Measurements from ENCODE around the gene CEACAM19.

- TF ChIP-seq CTCF (conservative IDR thresholded peaks at IDR 0.05; ENCODE audit: low read depth, low read length), result no peak
- no peak for TF ChIP-seq MAFK (IDR thresholded peaks at IDR 0.05; ENCODE audit: low read depth, low read length)
- no peak for TF ChIP-seq RFX5 (IDR thresholded peaks at IDR 0.05; ENCODE audit: low read depth, low read length)
- no peak for TF ChIP-seq RCOR1 (IDR thresholded peaks at IDR 0.05; ENCODE audit: insufficient replicate concordance, low read length)
- no peak for TF ChIP-seq CHD1 (IDR thresholded peaks at IDR 0.05; ENCODE audit: low read depth, low read length)
- TF ChIP-seq USF2 (IDR thresholded peaks at IDR 0.05; ENCODE audit: low read depth, low read length), result no peak
- no peak for TF ChIP-seq MAZ (IDR thresholded peaks at IDR 0.05; ENCODE audit: borderline replicate concordance, low read depth, low read length)
- no peak for TF ChIP-seq POLR2A (IDR thresholded peaks at IDR 0.05; ENCODE audit: low read depth, low read length)
- TF ChIP-seq SMC3 (IDR thresholded peaks at IDR 0.05; ENCODE audit: low read depth, low read length), result no peak
- TF ChIP-seq NFE2L2 (IDR thresholded peaks at IDR 0.05; ENCODE audit: low read depth, low read length), result no peak
- TF ChIP-seq CEBPB (IDR thresholded peaks at IDR 0.05; ENCODE audit: low read depth, low read length), result no peak
These were observed 56.9 kb downstream of the CEACAM19 start for GRCh38 chr19:44728178-44728577.

Data from IMR-90 (cell line).